Measurements from ENCODE around the gene PIEZO1.

GRCh38 chr16:88790312-88791211 is 5.5 kb upstream of the PIEZO1 start:
- TF ChIP-seq CTCF (IDR thresholded peaks at IDR 0.05) (no peak), POLR2A (IDR thresholded peaks at IDR 0.05) (no peak)
